ENCODE results near the gene SLC22A31.

Gene SLC22A31

DNA sequence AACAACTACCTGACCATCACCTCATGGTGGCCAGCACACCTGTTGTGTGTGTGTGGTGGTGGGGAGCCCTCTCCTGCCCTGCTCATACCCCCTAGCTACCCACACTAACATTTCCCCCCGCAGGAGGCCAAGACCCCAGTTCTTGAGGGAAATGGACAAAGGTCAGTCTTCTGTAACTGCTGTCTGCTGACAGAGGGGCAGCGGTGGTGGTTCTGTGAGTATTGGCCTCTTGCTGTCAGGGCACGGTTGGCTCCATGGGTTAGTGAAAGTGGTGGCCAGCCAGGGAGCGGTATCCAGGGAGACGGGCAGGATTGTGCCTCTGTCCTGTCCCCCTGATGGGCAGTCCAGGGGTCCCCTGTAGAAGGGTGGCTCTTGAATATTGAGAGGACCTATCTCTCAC, 43.3 kb upstream of the SLC22A31 start:
- no peak overlapping the region for H3K4me3 ChIP-seq (ENCODE audit: control insufficient read depth, low read depth, low read length)
- TF ChIP-seq, protein P1, sequence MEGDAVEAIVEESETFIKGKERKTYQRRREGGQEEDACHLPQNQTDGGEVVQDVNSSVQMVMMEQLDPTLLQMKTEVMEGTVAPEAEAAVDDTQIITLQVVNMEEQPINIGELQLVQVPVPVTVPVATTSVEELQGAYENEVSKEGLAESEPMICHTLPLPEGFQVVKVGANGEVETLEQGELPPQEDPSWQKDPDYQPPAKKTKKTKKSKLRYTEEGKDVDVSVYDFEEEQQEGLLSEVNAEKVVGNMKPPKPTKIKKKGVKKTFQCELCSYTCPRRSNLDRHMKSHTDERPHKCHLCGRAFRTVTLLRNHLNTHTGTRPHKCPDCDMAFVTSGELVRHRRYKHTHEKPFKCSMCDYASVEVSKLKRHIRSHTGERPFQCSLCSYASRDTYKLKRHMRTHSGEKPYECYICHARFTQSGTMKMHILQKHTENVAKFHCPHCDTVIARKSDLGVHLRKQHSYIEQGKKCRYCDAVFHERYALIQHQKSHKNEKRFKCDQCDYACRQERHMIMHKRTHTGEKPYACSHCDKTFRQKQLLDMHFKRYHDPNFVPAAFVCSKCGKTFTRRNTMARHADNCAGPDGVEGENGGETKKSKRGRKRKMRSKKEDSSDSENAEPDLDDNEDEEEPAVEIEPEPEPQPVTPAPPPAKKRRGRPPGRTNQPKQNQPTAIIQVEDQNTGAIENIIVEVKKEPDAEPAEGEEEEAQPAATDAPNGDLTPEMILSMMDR (conservative IDR thresholded peaks at IDR 0.05; ENCODE audit: control insufficient read depth, insufficient read depth, low read depth, low read length), result no peak
- no peak for DNase-seq (ENCODE audit: low read depth)

DNA sequence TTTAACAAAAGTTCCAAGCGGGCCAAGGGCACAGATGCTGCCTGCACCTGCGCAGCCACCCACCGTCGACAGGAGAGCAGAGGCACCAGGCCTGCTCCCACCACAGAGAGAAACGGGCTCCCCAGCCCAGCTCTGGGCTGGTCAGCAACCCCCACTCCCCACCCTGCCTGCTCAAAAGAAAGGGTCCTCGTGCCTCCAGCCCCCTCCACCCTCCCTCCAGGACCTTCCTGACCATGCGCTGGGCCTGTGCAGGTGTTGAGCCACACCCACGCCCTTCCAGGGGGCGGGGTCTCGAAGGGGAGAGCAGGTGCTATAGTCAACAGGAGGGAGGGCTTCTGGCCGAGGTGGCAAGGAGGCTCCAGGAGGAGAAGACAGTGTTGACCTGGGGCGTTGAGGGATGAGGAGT, 42.5 kb upstream of the SLC22A31 start:
- DNase-seq (ENCODE audit: low read depth), result no peak
- TF ChIP-seq, protein P1 (conservative IDR thresholded peaks at IDR 0.05; ENCODE audit: control insufficient read depth, insufficient read depth, low read depth, low read length), result no peak
- H3K4me3 ChIP-seq (ENCODE audit: control insufficient read depth, low read depth, low read length), result no peak overlapping the region

DNA sequence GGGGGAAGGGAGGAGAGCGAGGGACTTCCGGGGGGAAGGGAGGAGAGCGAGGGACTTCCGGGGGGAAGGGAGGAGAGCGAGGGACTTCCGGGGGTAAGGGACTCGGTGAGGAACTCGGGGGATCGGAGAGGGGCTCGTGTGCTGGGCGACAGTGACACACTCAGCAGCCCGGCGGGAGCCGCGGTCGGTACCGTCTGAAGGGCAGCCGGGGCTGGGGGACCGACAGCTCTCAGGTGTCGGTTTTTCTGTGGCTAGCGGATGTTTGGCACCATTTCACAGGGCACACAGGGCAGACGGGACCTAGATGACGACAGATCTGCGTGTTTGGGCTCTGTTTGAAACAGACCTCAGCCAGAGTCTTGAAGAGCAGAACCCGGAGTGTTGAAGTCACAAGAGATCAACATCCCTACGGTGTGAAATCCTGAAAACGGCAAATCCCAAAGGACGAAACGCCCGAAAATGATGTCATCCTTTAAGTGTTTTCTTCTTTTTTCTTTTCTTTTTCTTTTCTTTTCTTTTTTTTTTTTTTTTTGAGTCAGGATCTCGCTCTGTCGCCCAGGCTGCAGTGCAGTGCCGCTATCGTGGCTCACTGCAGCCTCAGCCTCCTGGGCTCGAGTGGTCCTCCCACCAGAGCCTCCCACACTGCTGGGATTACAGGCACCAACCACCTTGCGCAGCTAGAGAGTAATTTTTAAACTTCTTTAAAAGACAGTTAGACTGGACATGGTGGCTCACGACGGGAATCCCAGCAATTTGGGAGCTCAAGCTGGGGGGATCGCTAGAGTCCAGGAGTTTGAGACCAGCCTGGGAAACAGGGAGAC, 41.1 kb upstream of the SLC22A31 start:
- DNase-seq (ENCODE audit: low read depth), result peak; percentile 79
- TF ChIP-seq, protein P1 (conservative IDR thresholded peaks at IDR 0.05; ENCODE audit: control insufficient read depth, insufficient read depth, low read depth, low read length), result no peak
- peak overlapping the region; percentile 97 for H3K4me3 ChIP-seq (ENCODE audit: control insufficient read depth, low read depth, low read length)

GRCh38 chr16:89237733-89238132, 37.4 kb upstream of the SLC22A31 start:
- TF ChIP-seq, protein P1 (conservative IDR thresholded peaks at IDR 0.05; ENCODE audit: control insufficient read depth, insufficient read depth, low read depth, low read length), result no peak
- no peak overlapping the region for H3K4me3 ChIP-seq (ENCODE audit: control insufficient read depth, low read depth, low read length)
- DNase-seq (ENCODE audit: low read depth), result no peak

DNA sequence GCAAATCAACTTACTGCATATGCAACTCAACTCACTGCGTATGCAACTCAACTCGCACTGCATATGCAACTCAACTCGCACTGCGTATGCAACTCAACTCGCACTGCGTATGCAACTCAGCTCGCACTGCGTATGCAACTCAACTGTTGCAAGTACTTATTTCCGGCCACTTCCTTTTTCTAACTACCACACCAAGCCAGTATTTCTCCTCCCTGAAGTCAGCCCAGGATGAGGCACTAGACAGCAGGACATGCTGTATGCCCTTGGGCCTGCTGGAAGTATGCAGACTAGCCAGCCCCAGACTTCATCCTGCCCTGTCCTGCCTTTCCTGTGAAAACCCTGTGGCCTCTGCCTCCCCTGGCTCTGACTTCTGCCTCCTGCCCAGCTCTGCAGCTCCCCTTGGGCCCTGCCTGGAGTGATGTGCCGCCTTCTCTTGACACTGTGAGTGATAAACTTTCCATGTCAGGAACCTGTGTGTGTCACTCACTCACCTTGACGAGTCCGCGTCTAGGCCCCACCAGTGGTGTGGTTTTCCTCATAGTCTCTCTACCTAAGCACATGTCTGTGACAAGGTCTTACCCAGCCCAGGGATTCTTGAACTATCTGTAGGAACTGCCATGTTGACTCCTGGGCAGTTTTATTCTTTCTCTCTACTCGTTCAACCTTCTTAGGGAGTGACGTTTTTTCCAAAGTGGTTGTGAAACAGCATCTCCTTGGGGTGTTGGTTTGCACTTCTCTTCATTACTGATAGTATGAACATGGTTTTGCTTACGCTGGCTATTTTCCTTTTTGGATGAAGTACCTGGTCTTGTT, 33.5 kb upstream of the SLC22A31 start:
- TF ChIP-seq, protein P1 (conservative IDR thresholded peaks at IDR 0.05; ENCODE audit: control insufficient read depth, insufficient read depth, low read depth, low read length), result no peak
- H3K4me3 ChIP-seq (ENCODE audit: control insufficient read depth, low read depth, low read length), result no peak overlapping the region
- DNase-seq (ENCODE audit: low read depth), result no peak

GRCh38 chr16:89232107-89232506, 31.8 kb upstream of the SLC22A31 start:
- no peak for DNase-seq (ENCODE audit: low read depth)
- no peak overlapping the region for H3K4me3 ChIP-seq (ENCODE audit: control insufficient read depth, low read depth, low read length)
- TF ChIP-seq, protein P1 (conservative IDR thresholded peaks at IDR 0.05; ENCODE audit: control insufficient read depth, insufficient read depth, low read depth, low read length), result no peak
